ENCODE measurements around the gene CYP4F8.
A peak's percentile ranks its signal among the peaks of the same experiment; 100 is the strongest.

Gene CYP4F8

GRCh38 chr19:15631817-15632216, 16.8 kb downstream of the CYP4F8 start:
- peak; percentile 64 for DNase-seq (ENCODE audit: low read depth)
- TF ChIP-seq MYC (IDR thresholded peaks at IDR 0.05; ENCODE audit: low read depth, low read length) (no peak), POLR2A (IDR thresholded peaks at IDR 0.05; ENCODE audit: extremely low read depth, insufficient read length) (no peak), MAX (IDR thresholded peaks at IDR 0.05; ENCODE audit: low read depth, low read length) (no peak)
- TF ChIP-seq, protein P1, sequence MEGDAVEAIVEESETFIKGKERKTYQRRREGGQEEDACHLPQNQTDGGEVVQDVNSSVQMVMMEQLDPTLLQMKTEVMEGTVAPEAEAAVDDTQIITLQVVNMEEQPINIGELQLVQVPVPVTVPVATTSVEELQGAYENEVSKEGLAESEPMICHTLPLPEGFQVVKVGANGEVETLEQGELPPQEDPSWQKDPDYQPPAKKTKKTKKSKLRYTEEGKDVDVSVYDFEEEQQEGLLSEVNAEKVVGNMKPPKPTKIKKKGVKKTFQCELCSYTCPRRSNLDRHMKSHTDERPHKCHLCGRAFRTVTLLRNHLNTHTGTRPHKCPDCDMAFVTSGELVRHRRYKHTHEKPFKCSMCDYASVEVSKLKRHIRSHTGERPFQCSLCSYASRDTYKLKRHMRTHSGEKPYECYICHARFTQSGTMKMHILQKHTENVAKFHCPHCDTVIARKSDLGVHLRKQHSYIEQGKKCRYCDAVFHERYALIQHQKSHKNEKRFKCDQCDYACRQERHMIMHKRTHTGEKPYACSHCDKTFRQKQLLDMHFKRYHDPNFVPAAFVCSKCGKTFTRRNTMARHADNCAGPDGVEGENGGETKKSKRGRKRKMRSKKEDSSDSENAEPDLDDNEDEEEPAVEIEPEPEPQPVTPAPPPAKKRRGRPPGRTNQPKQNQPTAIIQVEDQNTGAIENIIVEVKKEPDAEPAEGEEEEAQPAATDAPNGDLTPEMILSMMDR (IDR thresholded peaks at IDR 0.05; ENCODE audit: low read depth, low read length): peak; percentile 74
- H3K4me3 ChIP-seq (ENCODE audit: low read depth, low read length): no peak overlapping the region

GRCh38 chr19:15633082-15633835, 18.2 kb downstream of the CYP4F8 start:
- TF ChIP-seq, protein P1 (IDR thresholded peaks at IDR 0.05; ENCODE audit: low read depth, low read length): no peak
- TF ChIP-seq MYC (IDR thresholded peaks at IDR 0.05; ENCODE audit: low read depth, low read length): no peak
- no peak for TF ChIP-seq MAX (IDR thresholded peaks at IDR 0.05; ENCODE audit: low read depth, low read length)
- TF ChIP-seq POLR2A (IDR thresholded peaks at IDR 0.05; ENCODE audit: extremely low read depth, insufficient read length): no peak
- no peak overlapping the region for H3K4me3 ChIP-seq (ENCODE audit: low read depth, low read length)
- peak; percentile 42 for DNase-seq (ENCODE audit: low read depth)

- TF ChIP-seq, protein P1 (IDR thresholded peaks at IDR 0.05; ENCODE audit: low read depth, low read length): no peak
- TF ChIP-seq MYC (IDR thresholded peaks at IDR 0.05; ENCODE audit: low read depth, low read length) (no peak), POLR2A (IDR thresholded peaks at IDR 0.05; ENCODE audit: extremely low read depth, insufficient read length) (no peak), MAX (IDR thresholded peaks at IDR 0.05; ENCODE audit: low read depth, low read length) (no peak)
- H3K4me3 ChIP-seq (ENCODE audit: low read depth, low read length): no peak overlapping the region
- no peak for DNase-seq (ENCODE audit: low read depth)
Measured at GRCh38 chr19:15634105-15634504, 19.1 kb downstream of the CYP4F8 start.

DNA sequence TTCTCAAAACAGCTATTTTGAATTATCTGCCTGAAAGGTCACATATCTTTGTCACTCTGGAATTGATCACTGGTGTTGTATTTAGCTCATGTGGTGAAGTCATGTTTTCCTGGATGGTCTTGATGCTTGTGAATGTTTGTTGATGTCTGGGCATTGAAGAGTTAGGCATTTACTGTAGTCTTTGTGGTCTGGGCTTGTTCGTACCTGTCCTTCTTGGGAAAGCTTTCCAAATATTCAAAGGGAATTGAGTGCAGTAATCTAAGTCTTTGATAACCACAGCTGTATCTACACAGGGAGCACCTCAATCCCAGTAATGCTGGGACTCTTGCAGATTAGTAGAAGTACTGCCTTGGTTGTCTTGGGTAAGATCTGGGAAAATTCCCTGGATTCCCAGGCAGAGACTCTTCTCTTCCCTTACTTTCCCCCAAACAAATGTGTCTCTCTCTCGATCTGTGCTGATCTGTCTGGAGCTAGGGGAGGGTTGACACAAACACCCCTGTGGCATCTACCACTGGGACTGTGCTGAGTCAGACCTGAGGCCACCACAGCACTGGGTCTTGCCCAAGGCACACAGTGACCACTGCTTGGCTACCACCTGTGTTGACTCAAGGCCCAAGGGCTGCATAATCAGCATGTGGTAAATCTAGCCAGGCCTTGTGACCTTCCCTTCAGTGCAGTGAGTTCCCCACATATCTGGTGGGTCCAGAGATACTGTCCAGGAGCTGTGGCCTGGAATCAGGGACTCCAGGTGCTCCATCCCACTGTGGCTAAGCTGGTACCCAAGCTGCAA, 20.2 kb downstream of the CYP4F8 start:
- DNase-seq (ENCODE audit: low read depth): peak; percentile 30
- H3K4me3 ChIP-seq (ENCODE audit: low read depth, low read length): no peak overlapping the region
- TF ChIP-seq MYC (IDR thresholded peaks at IDR 0.05; ENCODE audit: low read depth, low read length) (no peak), POLR2A (IDR thresholded peaks at IDR 0.05; ENCODE audit: extremely low read depth, insufficient read length) (no peak), MAX (IDR thresholded peaks at IDR 0.05; ENCODE audit: low read depth, low read length) (no peak)
- TF ChIP-seq, protein P1 (IDR thresholded peaks at IDR 0.05; ENCODE audit: low read depth, low read length): no peak

DNA sequence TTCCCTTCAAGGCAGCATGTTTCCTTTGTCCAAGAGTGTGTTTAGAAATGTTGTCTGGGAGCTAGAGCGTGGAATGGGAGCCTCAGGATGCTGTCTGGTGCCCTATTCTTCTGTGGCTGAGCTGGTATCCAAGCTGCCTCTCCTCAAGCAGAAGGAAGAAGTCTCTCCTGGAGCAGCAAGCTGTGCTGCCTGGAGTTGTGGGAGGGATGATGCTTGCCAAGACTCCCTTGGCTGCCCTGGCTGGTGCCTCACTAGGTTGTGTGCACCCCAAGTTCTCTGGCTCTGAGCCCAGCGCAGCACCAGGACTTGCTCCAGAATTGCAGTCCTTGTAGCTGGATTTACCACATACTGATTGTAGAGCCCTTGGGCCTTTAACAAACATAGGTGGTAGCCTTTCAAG, 21.0 kb downstream of the CYP4F8 start:
- TF ChIP-seq, protein P1 (IDR thresholded peaks at IDR 0.05; ENCODE audit: low read depth, low read length): no peak
- no peak for TF ChIP-seq MAX (IDR thresholded peaks at IDR 0.05; ENCODE audit: low read depth, low read length)
- no peak for TF ChIP-seq MYC (IDR thresholded peaks at IDR 0.05; ENCODE audit: low read depth, low read length)
- no peak for TF ChIP-seq POLR2A (IDR thresholded peaks at IDR 0.05; ENCODE audit: extremely low read depth, insufficient read length)
- no peak for DNase-seq (ENCODE audit: low read depth)
- no peak overlapping the region for H3K4me3 ChIP-seq (ENCODE audit: low read depth, low read length)
